Melanocyte of skin (primary cell): ENCODE measurements around the gene HSPB7. TPM values are rescaled to one million over a fixed set of nuclear protein-coding genes. Genes with fewer than 3 reads are reported as not detected.

ENCODE experiments used
- small RNA-seq, 2 donors: library from RNA; depleted of rRNA; stranded (forward); fragments of <200 nt; gene quantifications; one replicate each; pipeline ENCODE3, GENCODE V24; 2012
- total RNA-seq, 2 donors: library from RNA; depleted of rRNA; stranded (reverse); fragments of >200 nt; gene quantifications; 2 replicates each; pipeline ENCODE4 v1.2.3, GENCODE V29; 2012

HSPB7 gene
- under 1 TPM in 1 of 2 donors, not detected in 1; 0.33 TPM for total RNA-seq

DNA sequence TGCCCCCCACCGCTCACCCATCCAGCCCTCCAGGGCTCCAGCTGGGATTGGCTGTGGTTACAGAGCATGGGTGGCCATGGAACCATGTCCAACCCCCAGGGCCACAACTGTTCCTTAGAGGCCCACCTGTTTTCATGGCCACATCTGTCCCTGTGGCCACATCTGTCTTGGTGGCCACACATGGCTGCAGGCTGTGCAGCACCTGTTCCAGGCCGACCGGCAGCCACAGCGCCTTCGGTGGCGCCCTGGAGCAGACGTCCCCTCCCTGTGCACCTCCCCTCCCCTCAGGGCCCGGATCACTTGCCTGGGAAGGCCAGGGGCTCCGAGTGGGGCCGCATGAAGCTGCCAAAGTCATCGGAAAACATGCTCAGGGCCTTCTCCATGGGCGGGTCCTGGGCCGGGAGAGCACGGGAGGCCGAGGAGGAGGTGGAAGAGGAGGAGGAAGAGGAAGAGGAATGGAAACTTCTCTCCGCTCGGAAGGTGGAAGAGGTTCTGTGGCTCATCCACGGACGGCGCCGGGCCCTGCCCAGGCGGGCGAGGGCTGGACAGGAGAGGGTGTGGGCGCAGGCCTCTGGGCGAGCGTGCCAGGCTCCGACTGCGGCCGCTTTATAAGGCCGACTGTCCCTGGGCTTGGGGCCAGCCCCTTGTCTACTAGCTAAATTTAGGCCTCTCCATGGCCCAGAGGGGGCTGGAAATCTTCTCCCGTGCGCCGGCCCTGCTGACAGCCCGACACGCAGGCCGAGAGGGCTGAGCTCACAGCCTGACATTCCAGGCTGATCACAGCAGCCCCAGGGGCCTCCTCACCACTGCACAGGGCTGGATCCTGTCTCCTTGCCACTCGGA lies at the start of gene HSPB7:
HSPB7 (minus strand) TSS at position 583 of the 843 bp plus-strand sequence; CDS start at position 503, 80 bp downstream.

DNA sequence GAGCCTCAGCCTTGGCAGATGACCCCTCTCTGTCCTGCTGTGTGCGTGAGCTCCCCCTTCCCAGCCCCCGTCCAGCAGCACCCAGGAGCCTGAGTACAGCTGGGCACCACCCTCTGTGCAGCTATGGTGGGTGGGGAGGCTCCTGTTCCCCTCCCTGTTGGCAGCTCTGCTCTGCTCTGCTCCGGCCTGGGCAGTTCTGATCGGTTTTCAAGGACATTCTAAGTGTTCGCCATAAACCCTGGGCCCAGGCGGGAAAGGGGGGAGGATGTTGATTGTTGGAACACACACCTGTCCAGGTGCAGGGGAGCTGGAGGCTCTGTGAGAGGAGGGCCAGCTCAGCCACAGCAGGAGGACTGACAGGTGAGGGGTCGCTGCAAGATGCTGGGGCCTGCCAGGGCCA lies 25.7 kb upstream of the HSPB7 start, which contains the start of gene CLCNKB:
CLCNKB (plus strand) TSS at position 262 of the 400 bp plus-strand sequence. CDS start 711 bp downstream, outside the sequence.

DNA sequence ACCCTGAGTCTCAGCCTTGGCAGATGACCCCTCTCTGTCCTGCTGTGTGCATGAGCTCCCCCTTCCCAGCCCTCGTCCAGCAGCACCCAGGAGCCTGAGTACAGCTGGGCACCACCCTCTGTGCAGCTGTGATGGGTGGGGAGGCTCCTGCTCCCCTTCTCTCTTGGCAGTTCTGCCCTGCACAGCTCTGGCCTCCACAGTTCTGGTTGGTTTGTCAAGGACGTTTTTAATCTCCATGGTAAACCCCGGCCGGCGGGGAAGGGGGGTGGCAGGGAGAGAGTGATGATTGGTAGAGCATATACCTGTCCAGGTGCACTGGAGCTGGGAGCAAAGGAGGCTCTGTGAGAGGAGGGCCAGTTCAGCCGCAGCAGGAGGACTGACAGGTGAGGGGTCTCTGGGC lies 3.8 kb upstream of the HSPB7 start, which contains the start of gene CLCNKA:
CLCNKA (plus strand) TSS at position 356 of the 400 bp plus-strand sequence. CDS start 584 bp downstream, outside the sequence.

DNA sequence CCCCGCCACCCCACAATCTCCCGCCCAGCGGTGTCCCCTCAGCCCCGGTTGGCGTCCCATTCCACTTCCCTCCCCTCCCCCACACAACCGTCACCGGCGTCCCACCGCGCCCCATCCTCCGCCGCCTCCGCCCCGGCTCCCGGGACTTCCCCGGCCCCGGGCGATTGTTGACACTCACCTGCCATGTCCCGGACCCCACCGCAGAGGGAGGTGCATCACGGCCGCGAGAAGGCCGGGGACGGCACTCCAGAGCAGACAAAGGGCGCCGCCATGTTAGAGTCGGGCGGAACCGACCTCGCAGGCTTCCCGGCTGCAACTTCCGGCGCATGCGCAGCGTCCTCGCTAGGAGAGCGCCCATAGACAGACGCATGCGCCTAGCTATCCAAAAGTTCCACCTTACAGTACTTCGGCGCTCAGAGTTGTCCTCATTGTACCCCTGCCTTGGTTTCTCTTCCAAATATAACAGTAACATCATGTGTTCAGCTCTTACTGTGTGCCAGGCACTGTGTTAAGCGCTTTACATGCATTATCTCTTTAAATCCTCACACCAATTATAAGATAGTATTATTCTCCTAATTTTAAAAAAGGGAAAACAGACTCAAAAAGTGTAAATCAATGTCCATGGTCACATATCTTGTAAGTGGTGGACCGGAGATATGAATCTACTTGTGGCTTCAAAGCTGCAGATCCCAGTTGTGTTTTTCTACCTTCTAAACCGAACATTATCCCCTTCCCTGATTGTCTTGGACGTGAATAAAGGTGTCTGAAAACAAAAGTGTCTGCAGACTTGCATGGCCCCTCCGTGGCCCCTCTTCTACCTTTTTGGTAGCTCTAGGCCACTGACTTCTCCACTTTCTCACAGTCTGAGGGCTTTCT lies 41.8 kb downstream of the HSPB7 start, which contains the start of gene ZBTB17:
ZBTB17 (minus strand) TSS at position 297 of the 876 bp plus-strand sequence. CDS start 27,606 bp downstream, outside the sequence.

Small RNA genes within 50 kb of the gene (small RNA-seq; reads per million reads assigned to genes)
- 0 reads per million in 2 donors for gene AL355994.1
- 0 reads per million in 2 donors for gene AL355994.5

Other genes starting within 250 kb of the HSPB7 start
- 1 to 10 TPM; 1.0 to 1.7 TPM for gene UQCRHL, start 210.4 kb downstream of the HSPB7 start, total RNA-seq
- gene SPEN, start 170.3 kb downstream of the HSPB7 start, total RNA-seq, result 10 to 100 TPM; 12.7 to 19.3 TPM
- 10 to 100 TPM; 26.0 to 40.6 TPM for gene ZBTB17, start 41.9 kb downstream of the HSPB7 start, total RNA-seq
- gene SRARP, start 13.8 kb downstream of the HSPB7 start, total RNA-seq, result not detected
- gene CLCNKA, start 4.0 kb upstream of the HSPB7 start, total RNA-seq, result not detected
- gene CLCNKB, start 25.7 kb upstream of the HSPB7 start, total RNA-seq, result not detected
- gene FAM131C, start 55.6 kb upstream of the HSPB7 start, total RNA-seq, result not detected
- 10 to 100 TPM in 1 of 2 donors, 1 to 10 TPM in 1; 2.1 to 11.7 TPM for gene EPHA2, start 138.0 kb upstream of the HSPB7 start, total RNA-seq
- gene ARHGEF19, start 194.6 kb upstream of the HSPB7 start, total RNA-seq, result 1 to 10 TPM; 5.2 to 5.3 TPM
- 1 to 10 TPM; 5.7 to 7.2 TPM for gene CPLANE2, start 219.1 kb upstream of the HSPB7 start, total RNA-seq